ENCODE measurements around the gene LTO1. TPM values are rescaled to one million over a fixed set of nuclear protein-coding genes. Genes with fewer than 3 reads are reported as not detected.

The LTO1 gene
- total RNA-seq, 4 donors from 2014 or later, result 4.1 to 30.7 (median 17.4) TPM

- H3K4me1 ChIP-seq, result peaks cover 0 to 17% of the 10 kb centered on the region in 2 donors
- no peak for DNase-seq
- TF ChIP-seq POLR2A (IDR thresholded peaks at IDR 0.05) (no peak), CTCF (IDR thresholded peaks at IDR 0.05) (no peak)
- no peaks in the 10 kb centered on the region for H3K36me3 ChIP-seq
- no peak overlapping the region for H3K4me3 ChIP-seq
- H3K27ac ChIP-seq, result no peak overlapping the region
- intact Hi-C loops (cut with DNase I; ENCODE audit: low total_unique reads), result no loop called here
- peaks cover 0 to 39% of the 10 kb centered on the region in 2 donors for H3K27me3 ChIP-seq
- no peaks in the 10 kb centered on the region for H3K9me3 ChIP-seq
Measured at GRCh38 chr11:69702239-69702691, 27.1 kb upstream of the LTO1 start.

DNA sequence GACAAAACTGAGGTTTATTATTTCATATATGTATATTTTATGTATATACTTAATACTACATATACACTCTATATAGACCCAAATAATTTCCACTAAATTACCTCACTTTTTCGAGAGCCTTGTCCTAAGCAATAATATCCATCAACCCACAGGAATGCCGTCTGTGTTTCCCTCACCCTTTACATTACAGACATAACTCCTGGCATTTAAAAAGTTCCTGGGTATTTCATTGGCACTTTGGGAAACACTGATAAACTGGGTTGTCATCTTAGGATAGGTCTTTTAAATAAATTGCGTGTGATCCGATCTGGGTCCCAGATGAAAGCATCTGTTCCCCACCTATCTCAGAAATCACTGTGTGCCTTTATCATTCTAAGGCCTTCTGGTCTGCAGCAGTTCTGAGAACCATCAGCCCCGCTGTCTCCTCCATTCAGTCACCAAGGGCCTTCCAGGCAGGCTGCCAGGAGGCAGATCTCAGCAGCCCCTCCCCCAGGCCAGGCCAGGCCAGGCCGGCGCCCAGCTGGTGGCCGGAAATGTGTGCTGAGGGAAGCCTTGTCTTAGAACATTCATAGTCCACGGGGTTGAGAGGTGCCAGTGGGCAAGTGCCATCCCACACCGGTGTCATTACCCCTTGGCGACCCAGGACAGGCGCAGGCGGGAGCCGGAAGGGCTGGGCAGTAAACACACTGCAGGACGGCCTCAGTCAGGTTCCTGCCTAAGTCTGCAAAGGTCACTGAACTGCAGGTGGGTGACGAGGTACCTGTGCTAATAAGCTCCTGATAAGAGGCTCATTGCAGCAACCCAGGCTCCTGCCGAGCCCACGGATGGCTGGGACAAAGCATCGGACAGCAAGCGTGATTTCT, 25.4 kb upstream of the LTO1 start:
- no peaks in the 10 kb centered on the region for H3K9me3 ChIP-seq
- no peak for TF ChIP-seq CTCF (IDR thresholded peaks at IDR 0.05)
- no peak for TF ChIP-seq POLR2A (IDR thresholded peaks at IDR 0.05)
- intact Hi-C loops (cut with DNase I; ENCODE audit: low total_unique reads), result no loop called here
- H3K27me3 ChIP-seq, result peaks cover 0 to 39% of the 10 kb centered on the region in 2 donors
- no peak overlapping the region for H3K27ac ChIP-seq
- no peak overlapping the region for H3K4me3 ChIP-seq
- H3K36me3 ChIP-seq, result no peaks in the 10 kb centered on the region
- H3K4me1 ChIP-seq, result peaks cover 0 to 17% of the 10 kb centered on the region in 2 donors
- DNase-seq, result no peak

DNA sequence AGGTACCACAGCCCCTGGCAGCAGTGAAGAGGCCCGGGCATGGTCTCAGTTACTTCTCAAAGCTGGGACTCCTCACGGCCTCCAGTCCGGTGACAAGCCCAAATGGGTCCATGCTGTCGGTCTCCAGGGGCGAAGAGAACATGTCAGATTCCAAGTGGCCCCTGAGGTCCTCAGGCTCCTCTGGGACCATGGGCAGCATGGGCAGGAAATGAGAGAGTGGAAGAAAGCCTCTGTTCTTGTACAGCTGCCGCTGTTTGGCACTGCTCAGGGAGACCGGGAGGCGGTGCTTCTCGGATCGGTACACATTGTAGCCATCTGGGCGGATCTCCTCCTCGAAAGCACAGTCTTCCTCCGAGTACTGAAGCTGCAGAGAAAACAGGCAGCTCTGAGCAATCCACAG, 24.1 kb upstream of the LTO1 start:
- Histone ChIP-seq H3K9me3 (no peaks in the 10 kb centered on the region), H3K36me3 (no peaks in the 10 kb centered on the region), H3K27ac (no peak overlapping the region), H3K4me3 (no peak overlapping the region), H3K4me1 (peaks cover 0 to 11% of the 10 kb centered on the region in 2 donors), H3K27me3 (peaks cover 0 to 32% of the 10 kb centered on the region in 2 donors)
- DNase-seq, result no peak
- TF ChIP-seq POLR2A (IDR thresholded peaks at IDR 0.05), result no peak
- no peak for TF ChIP-seq CTCF (IDR thresholded peaks at IDR 0.05)
- intact Hi-C loops (cut with DNase I; ENCODE audit: low total_unique reads), result no loop called here

DNA sequence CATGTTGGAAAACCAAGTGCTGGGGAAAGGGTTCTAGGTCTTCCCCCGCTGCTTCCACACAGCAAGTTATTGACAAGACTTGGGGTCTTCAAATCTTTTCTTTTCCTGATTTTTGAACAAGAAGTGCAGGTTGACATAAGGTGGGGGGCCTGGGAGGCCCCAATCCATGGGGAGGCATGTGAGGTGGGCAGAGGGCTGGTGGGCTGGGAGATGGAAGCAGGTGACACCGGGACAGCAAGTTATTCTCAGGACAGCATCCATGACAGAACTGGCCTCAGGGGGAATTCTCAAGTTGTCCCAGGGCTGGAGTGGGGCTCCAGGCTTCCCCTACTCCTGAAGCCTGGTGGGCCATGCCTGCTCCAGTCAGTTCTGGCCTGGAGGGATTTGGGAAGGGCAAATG, 23.2 kb upstream of the LTO1 start:
- intact Hi-C loops (cut with DNase I; ENCODE audit: low total_unique reads), result no loop called here
- H3K36me3 ChIP-seq, result no peaks in the 10 kb centered on the region
- no peak overlapping the region for H3K27ac ChIP-seq
- no peaks in the 10 kb centered on the region for H3K9me3 ChIP-seq
- H3K27me3 ChIP-seq, result peaks cover 0 to 26% of the 10 kb centered on the region in 2 donors
- peaks cover 0 to 6% of the 10 kb centered on the region in 2 donors for H3K4me1 ChIP-seq
- TF ChIP-seq CTCF (IDR thresholded peaks at IDR 0.05), result no peak
- TF ChIP-seq POLR2A (IDR thresholded peaks at IDR 0.05), result no peak
- H3K4me3 ChIP-seq, result no peak overlapping the region
- no peak for DNase-seq

DNA sequence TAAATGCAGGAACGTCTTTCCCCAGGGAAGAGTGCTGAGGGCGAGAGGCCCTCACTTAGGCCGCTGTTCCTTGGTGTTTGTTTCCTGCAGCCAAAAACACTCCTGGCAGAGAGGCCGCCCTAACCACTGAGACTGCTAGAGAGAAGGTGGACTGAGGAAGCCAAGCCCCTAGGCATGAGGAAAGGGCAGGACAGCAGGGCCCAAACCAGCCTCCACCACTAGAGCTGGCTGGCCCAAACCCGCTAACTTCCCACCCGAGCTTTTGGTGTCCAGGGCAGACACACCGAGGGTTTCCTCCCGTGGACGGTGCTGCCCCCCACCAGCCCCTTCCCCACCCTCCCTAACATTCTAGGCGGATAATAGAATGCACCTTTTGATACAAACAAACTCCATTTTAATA, 22.7 kb upstream of the LTO1 start:
- Histone ChIP-seq H3K27me3 (peaks cover 0 to 23% of the 10 kb centered on the region in 2 donors), H3K4me1 (peaks cover 0 to 6% of the 10 kb centered on the region in 2 donors), H3K27ac (no peak overlapping the region), H3K4me3 (no peak overlapping the region), H3K9me3 (no peaks in the 10 kb centered on the region), H3K36me3 (no peaks in the 10 kb centered on the region)
- intact Hi-C loops (cut with DNase I; ENCODE audit: low total_unique reads), result no loop called here
- no peak for DNase-seq
- TF ChIP-seq CTCF (IDR thresholded peaks at IDR 0.05) (no peak), POLR2A (IDR thresholded peaks at IDR 0.05) (no peak)

All from uterus (tissue), 4 donors.